ENCODE results near the gene NISCH.

The NISCH gene

GRCh38 chr3:52435246-52436101 is 19.9 kb upstream of the NISCH start:
- no peak for DNase-seq (ENCODE audit: low spot score)

GRCh38 chr3:52436500-52437149 is 18.8 kb upstream of the NISCH start:
- DNase-seq (ENCODE audit: low spot score): no peak

GRCh38 chr3:52437326-52438103 is 17.9 kb upstream of the NISCH start:
- no peak for DNase-seq (ENCODE audit: low spot score)

GRCh38 chr3:52438104-52438376 is 17.4 kb upstream of the NISCH start:
- no peak for DNase-seq (ENCODE audit: low spot score)

- DNase-seq (ENCODE audit: low spot score): no peak
These were observed 16.6 kb upstream of the NISCH start for GRCh38 chr3:52438579-52439425.

- DNase-seq (ENCODE audit: low spot score): no peak
These were observed 15.8 kb upstream of the NISCH start for GRCh38 chr3:52439426-52440248.

GRCh38 chr3:52440249-52440551 is 15.2 kb upstream of the NISCH start:
- DNase-seq (ENCODE audit: low spot score): no peak

GRCh38 chr3:52440671-52441070 is 14.7 kb upstream of the NISCH start:
- DNase-seq (ENCODE audit: low spot score): no peak

GRCh38 chr3:52441091-52441771 is 14.2 kb upstream of the NISCH start:
- DNase-seq (ENCODE audit: low spot score): no peak

GRCh38 chr3:52441772-52442332 is 13.6 kb upstream of the NISCH start:
- no peak for DNase-seq (ENCODE audit: low spot score)

- no peak for DNase-seq (ENCODE audit: low spot score)
These were observed 12.8 kb upstream of the NISCH start for GRCh38 chr3:52442409-52443267.

- DNase-seq (ENCODE audit: low spot score): no peak
These were observed 12.2 kb upstream of the NISCH start for GRCh38 chr3:52443268-52443610.

- DNase-seq (ENCODE audit: low spot score): no peak
These were observed 11.4 kb upstream of the NISCH start for GRCh38 chr3:52443791-52444687.

GRCh38 chr3:52444860-52445793 is 10.3 kb upstream of the NISCH start, which contains the start of gene SEMA3G:
Gene SEMA3G, minus strand, starts transcription at chr3:52445103. Its CDS starts 76 bp downstream, at chr3:52445027.
- peak; percentile 23 for DNase-seq (ENCODE audit: low spot score)

GRCh38 chr3:52446042-52446441 is 9.4 kb upstream of the NISCH start:
- no peak for DNase-seq (ENCODE audit: low spot score)

GRCh38 chr3:52446631-52447511 is 8.5 kb upstream of the NISCH start:
- peak; percentile 83 for DNase-seq (ENCODE audit: low spot score)

Measured in hematopoietic multipotent progenitor cell treated with erythropoietin and hydrocortisone succinate and interleukin-3 and kit ligand, for 17 days (in vitro differentiated cells).